ENCODE data around the gene PURA. TPM values are rescaled to one million over a fixed set of nuclear protein-coding genes. Genes with fewer than 3 reads are reported as not detected.

PURA gene
- polyA plus RNA-seq, 2 of the 4 experiments (the other 2 are of a cell fraction) = 4.5 to 12.7 TPM

DNA sequence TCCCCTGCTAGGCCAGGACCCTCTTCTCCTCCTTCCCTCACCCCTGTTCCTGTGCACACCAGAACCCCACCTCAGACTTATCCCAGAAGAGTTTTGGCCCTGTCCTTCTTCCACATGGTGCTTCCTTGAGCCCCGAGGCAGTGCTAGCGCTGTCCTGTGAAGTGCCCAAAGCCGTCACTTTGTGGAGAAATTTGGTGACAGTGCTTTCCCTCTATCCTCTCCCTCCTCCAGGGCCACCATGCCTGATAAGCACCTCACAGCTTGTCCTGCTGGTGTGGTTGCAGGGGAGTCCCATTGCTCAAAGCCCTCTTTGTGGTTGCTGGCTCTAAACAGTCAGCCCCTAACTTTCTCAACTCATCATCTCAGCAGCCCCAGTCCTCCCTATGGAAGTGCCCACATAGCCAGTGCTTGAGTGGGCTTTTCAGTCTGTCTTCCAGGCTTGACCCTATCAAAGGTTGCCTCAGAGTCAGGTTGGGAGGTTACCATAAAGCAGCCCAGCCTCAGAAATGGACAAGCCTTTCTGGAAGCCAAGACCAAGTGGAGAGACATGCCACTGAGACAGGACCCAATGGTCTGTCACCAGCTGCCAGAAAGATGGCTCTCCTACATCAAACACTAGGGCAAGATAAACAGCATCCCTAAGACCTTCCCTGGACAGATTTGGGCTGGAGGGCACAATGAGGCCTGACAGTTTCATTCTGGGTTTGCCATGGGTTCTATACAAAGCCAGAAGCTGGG lies 29.8 kb downstream of the PURA start (continued):
- TF ChIP-seq, protein P1, sequence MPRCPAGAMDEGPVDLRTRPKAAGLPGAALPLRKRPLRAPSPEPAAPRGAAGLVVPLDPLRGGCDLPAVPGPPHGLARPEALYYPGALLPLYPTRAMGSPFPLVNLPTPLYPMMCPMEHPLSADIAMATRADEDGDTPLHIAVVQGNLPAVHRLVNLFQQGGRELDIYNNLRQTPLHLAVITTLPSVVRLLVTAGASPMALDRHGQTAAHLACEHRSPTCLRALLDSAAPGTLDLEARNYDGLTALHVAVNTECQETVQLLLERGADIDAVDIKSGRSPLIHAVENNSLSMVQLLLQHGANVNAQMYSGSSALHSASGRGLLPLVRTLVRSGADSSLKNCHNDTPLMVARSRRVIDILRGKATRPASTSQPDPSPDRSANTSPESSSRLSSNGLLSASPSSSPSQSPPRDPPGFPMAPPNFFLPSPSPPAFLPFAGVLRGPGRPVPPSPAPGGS (IDR thresholded peaks at IDR 0.05) = no peak
- no peak for TF ChIP-seq ZFP36 (IDR thresholded peaks at IDR 0.05; ENCODE audit: borderline replicate concordance, partially characterized antibody)
- no peak for TF ChIP-seq CBX8 (IDR thresholded peaks at IDR 0.05)
- no peak for TF ChIP-seq EP300 (IDR thresholded peaks at IDR 0.05)
- no peak for TF ChIP-seq JUN (IDR thresholded peaks at IDR 0.05)
- no peak for TF ChIP-seq PHF8 (IDR thresholded peaks at IDR 0.05; ENCODE audit: borderline replicate concordance, low read depth)
- no peak for TF ChIP-seq NFE2L2 (conservative IDR thresholded peaks at IDR 0.05; ENCODE audit: low read length)
- TF ChIP-seq CEBPB (IDR thresholded peaks at IDR 0.05) = no peak

DNA sequence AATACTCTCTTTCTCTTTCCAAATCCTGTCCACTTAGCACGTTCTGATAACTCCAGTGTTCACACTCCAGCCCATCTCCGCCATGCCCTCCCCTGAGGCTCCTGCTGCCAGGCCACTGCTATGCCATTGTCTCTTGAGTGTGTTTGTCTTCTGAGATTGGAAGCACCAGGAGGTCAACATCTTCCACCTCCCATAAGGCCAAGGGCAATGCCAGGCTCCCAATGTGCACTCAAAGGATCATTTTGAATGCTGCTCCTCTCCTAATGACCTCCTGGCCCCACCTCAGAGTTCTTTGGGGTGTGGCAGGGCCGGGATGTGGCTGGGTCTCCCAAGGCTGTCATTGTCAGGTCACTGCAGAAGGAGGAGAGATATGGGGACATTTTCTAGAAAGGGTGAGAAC lies 31.3 kb downstream of the PURA start:
- POLR2A ChIA-PET = interaction anchor here (0.6 to 1.0 kb wide), 2 partner anchors 31 to 38 kb away, joined by 3 to 5 read pairs; partner anchors contain the start of gene PURA
- no peak for ATAC-seq

DNA sequence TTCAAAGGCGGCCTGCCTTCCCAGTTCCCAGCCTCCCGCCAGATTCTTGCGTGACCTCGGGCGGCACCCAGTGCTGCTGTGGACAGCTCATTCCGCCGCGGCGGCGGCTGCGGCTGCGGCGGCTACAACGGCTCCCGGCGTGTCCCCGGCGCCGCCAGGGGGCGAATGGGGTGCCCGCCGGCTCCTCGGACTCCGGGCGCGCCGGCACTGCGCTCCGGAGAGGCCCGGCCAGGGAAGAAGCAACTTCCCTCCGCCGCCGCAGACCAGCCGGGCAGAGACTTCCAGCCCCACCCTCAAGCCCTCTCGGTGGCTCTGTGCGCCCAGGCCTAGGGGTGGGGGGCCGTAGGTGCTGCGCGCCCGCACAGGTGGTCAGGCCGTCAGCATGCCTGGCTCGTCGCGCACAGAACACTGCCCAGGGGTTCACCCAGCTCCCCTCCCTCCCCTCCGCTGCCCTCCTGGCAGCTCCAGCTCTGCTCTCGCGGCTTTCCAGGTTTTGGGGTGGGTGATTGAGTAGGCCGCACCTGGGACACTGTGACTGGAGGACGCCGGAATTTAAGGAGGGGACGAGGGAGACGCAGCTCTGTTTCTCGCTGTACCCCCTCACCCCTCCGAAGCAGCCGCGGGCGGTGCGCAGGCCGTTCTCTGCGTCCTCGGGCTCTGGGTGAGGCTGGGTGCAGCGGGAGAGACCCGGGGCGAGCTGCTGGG lies 32.1 kb downstream of the PURA start:
- no peak for FAIRE-seq
- TF ChIP-seq JUN (IDR thresholded peaks at IDR 0.05) (no peak), TP53 (CRISPR knock-in tag; IDR thresholded peaks at IDR 0.05) (no peak), JUNB (IDR thresholded peaks at IDR 0.05) (no peak), CBX8 (IDR thresholded peaks at IDR 0.05) (no peak), FOSL2 (IDR thresholded peaks at IDR 0.05) (no peak), FOSL2 (CRISPR knock-in tag; IDR thresholded peaks at IDR 0.05) (no peak), RAD21 (conservative IDR thresholded peaks at IDR 0.05 in 1 of 2, IDR thresholded peaks at IDR 0.05 in 1 of 2) (peak in 1 of 2 experiments; percentile 5; a peak in 2 of 5 replicates), HOXB13 (CRISPR knock-in tag; IDR thresholded peaks at IDR 0.05; ENCODE audit: low read depth) (no peak), ESRRA (IDR thresholded peaks at IDR 0.05; ENCODE audit: borderline replicate concordance, low read length) (no peak), RARB (CRISPR knock-in tag; IDR thresholded peaks at IDR 0.05) (no peak)
- TF ChIP-seq, protein P2, sequence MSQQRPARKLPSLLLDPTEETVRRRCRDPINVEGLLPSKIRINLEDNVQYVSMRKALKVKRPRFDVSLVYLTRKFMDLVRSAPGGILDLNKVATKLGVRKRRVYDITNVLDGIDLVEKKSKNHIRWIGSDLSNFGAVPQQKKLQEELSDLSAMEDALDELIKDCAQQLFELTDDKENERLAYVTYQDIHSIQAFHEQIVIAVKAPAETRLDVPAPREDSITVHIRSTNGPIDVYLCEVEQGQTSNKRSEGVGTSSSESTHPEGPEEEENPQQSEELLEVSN (IDR thresholded peaks at IDR 0.05; ENCODE audit: borderline replicate concordance, low read depth) = no peak
- TF ChIP-seq, protein P3, sequence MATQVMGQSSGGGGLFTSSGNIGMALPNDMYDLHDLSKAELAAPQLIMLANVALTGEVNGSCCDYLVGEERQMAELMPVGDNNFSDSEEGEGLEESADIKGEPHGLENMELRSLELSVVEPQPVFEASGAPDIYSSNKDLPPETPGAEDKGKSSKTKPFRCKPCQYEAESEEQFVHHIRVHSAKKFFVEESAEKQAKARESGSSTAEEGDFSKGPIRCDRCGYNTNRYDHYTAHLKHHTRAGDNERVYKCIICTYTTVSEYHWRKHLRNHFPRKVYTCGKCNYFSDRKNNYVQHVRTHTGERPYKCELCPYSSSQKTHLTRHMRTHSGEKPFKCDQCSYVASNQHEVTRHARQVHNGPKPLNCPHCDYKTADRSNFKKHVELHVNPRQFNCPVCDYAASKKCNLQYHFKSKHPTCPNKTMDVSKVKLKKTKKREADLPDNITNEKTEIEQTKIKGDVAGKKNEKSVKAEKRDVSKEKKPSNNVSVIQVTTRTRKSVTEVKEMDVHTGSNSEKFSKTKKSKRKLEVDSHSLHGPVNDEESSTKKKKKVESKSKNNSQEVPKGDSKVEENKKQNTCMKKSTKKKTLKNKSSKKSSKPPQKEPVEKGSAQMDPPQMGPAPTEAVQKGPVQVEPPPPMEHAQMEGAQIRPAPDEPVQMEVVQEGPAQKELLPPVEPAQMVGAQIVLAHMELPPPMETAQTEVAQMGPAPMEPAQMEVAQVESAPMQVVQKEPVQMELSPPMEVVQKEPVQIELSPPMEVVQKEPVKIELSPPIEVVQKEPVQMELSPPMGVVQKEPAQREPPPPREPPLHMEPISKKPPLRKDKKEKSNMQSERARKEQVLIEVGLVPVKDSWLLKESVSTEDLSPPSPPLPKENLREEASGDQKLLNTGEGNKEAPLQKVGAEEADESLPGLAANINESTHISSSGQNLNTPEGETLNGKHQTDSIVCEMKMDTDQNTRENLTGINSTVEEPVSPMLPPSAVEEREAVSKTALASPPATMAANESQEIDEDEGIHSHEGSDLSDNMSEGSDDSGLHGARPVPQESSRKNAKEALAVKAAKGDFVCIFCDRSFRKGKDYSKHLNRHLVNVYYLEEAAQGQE (IDR thresholded peaks at IDR 0.05) = peak; percentile 76

More for the DNA sequence above, 31.3 kb downstream of the PURA start:
- peaks cover 5% of the 10 kb centered on the region; the same call in 2 of the 3 replicates for H3K4me1 ChIP-seq
- no peak for DNase-seq (ENCODE audit: low read depth in 1 of 2, low spot score in 1 of 2)
- no peaks in the 10 kb centered on the region for H3K9me3 ChIP-seq
- WGBS (ENCODE audit: missing lambda C conversion rate) = 77% methylated on average over 3 of the region's 3 CpGs
- no peak for FAIRE-seq
- CTCF ChIA-PET = interaction anchor here (0.5 to 8.4 kb wide), 39 partner anchors 10 to 1875 kb away, joined by 3 to 143 read pairs (median 5); partner anchors contain the start of genes HBEGF, NRG2 and PURA
- H3K27ac ChIP-seq = no peak overlapping the region
- peak overlapping the region; percentile 31; the same call in 1 of the 3 replicates for H3K4me3 ChIP-seq
- TF ChIP-seq, protein P2 (IDR thresholded peaks at IDR 0.05; ENCODE audit: borderline replicate concordance, low read depth) = no peak
- TF ChIP-seq HEYL (CRISPR knock-in tag; IDR thresholded peaks at IDR 0.05) (no peak), EP300 (IDR thresholded peaks at IDR 0.05) (no peak), HDAC2 (IDR thresholded peaks at IDR 0.05) (no peak), CBX8 (IDR thresholded peaks at IDR 0.05) (no peak), JUN (IDR thresholded peaks at IDR 0.05) (no peak), HOXB5 (CRISPR knock-in tag; IDR thresholded peaks at IDR 0.05) (no peak), MYC (IDR thresholded peaks at IDR 0.05; ENCODE audit: borderline replicate concordance, low read length) (no peak), MAZ (IDR thresholded peaks at IDR 0.05; ENCODE audit: borderline replicate concordance, low read depth, low read length) (no peak), CEBPB (IDR thresholded peaks at IDR 0.05) (no peak), NFE2L2 (conservative IDR thresholded peaks at IDR 0.05; ENCODE audit: low read length) (no peak), TP53 (CRISPR knock-in tag; IDR thresholded peaks at IDR 0.05) (no peak)
- TF ChIP-seq, protein P4, sequence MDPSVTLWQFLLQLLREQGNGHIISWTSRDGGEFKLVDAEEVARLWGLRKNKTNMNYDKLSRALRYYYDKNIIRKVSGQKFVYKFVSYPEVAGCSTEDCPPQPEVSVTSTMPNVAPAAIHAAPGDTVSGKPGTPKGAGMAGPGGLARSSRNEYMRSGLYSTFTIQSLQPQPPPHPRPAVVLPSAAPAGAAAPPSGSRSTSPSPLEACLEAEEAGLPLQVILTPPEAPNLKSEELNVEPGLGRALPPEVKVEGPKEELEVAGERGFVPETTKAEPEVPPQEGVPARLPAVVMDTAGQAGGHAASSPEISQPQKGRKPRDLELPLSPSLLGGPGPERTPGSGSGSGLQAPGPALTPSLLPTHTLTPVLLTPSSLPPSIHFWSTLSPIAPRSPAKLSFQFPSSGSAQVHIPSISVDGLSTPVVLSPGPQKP (IDR thresholded peaks at IDR 0.05; ENCODE audit: low read depth, low read length) = no peak
- TF ChIP-seq, protein P5, sequence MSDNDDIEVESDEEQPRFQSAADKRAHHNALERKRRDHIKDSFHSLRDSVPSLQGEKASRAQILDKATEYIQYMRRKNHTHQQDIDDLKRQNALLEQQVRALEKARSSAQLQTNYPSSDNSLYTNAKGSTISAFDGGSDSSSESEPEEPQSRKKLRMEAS (IDR thresholded peaks at IDR 0.05) = no peak
- peak overlapping the region; percentile 88 for H3K4me2 ChIP-seq

More for the DNA sequence above, 32.1 kb downstream of the PURA start:
- CTCF ChIA-PET = interaction anchor here (0.5 to 8.4 kb wide), 37 partner anchors 11 to 1876 kb away, joined by 3 to 143 read pairs (median 4); partner anchors contain the start of genes HBEGF, NRG2 and PURA
- POLR2A ChIA-PET = interaction anchor here (0.6 to 1.0 kb wide), 2 partner anchors 32 to 38 kb away, joined by 3 to 5 read pairs; partner anchors contain the start of gene PURA
- ATAC-seq (peak; percentile 89 to 92), DNase-seq (ENCODE audit: low read depth in 1 of 2, low spot score in 1 of 2) (peak; percentile 51 to 68)
- peaks cover 5% of the 10 kb centered on the region; the same call in 2 of the 3 replicates for H3K4me1 ChIP-seq
- whole genome bisulfite sequencing (ENCODE audit: missing lambda C conversion rate) = 70% methylated on average over 33 of the region's 64 CpGs
- no peaks in the 10 kb centered on the region for H3K9me3 ChIP-seq
- H3K4me3 ChIP-seq = peak overlapping the region; percentile 31
- H3K4me2 ChIP-seq = peak overlapping the region; percentile 88
- peak overlapping the region in 1 of 2 experiments; percentile 48; a peak in 2 of 6 replicates for H3K27ac ChIP-seq
